WTC11 (cell line): ENCODE data around the gene CCDC8.

Experiments used
- ATF1 ChIP-seq: sonication (generic); formaldehyde crosslinking; IDR thresholded peaks from 2 replicates; pipeline ENCODE4 v1.8.1; 2023; ENCODE audit warnings: mild to moderate bottlenecking, moderate library complexity, missing genetic modification reagents
- GABPB1 ChIP-seq: sonication (generic); formaldehyde crosslinking; IDR thresholded peaks from 2 replicates; pipeline ENCODE4 v1.8.1; 2023; ENCODE audit warnings: mild to moderate bottlenecking, missing genetic modification reagents
- SMAD4 ChIP-seq: sonication (generic); formaldehyde crosslinking; IDR thresholded peaks from 2 replicates; pipeline ENCODE4 v1.8.0; 2022; ENCODE audit warnings: mild to moderate bottlenecking, missing genetic modification reagents
- TF ChIP-seq, protein P1 (sequence below): fragments of 200-600 bp; IDR thresholded peaks from 2 replicates; pipeline ENCODE4 v1.8.0; 2022; ENCODE audit warnings: antibody characterized with exemption
- TF ChIP-seq, protein P2 (sequence below): sonication (generic); formaldehyde crosslinking; IDR thresholded peaks from 2 replicates; pipeline ENCODE4 v1.8.0; 2022; ENCODE audit warnings: mild to moderate bottlenecking, missing genetic modification reagents
- TF ChIP-seq, protein P3 (sequence below): sonication (generic); formaldehyde crosslinking; conservative IDR thresholded peaks from 2 replicates; pipeline ENCODE4 v1.8.1; 2022; ENCODE audit warnings: mild to moderate bottlenecking, missing genetic modification reagents
- TF ChIP-seq, protein P4 (sequence below): fragments of 250-450 bp; sonication (Bioruptor Pico); IDR thresholded peaks from 2 replicates; pipeline ENCODE4 v2.1.2; 2022; ENCODE audit warnings: mild to moderate bottlenecking, moderate library complexity
- TF ChIP-seq, protein P5 (sequence below): sonication (generic); formaldehyde crosslinking; IDR thresholded peaks from 2 replicates; pipeline ENCODE4 v1.8.1; 2022; ENCODE audit warnings: missing genetic modification reagents, borderline replicate concordance

DNA sequence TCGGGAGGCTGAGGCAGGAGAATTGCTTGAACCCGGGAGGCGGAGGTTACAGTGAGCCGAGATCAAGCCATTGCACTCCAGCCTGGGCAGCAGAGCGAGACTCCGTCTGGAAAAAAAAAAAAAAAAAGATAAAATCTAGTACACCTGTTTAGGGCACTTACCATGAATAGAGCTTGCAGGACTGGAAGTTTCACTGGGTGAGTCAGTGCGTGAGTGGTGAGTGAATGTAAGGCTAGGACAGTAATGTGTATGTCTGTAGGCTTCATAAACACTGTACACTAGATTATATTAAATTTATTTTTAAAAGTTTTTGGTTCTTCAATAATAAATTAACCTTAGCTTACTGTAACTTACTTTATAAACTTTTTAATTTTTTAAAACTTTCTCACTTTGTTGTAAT lies 43.5 kb downstream of the CCDC8 start:
- TF ChIP-seq, protein P1, sequence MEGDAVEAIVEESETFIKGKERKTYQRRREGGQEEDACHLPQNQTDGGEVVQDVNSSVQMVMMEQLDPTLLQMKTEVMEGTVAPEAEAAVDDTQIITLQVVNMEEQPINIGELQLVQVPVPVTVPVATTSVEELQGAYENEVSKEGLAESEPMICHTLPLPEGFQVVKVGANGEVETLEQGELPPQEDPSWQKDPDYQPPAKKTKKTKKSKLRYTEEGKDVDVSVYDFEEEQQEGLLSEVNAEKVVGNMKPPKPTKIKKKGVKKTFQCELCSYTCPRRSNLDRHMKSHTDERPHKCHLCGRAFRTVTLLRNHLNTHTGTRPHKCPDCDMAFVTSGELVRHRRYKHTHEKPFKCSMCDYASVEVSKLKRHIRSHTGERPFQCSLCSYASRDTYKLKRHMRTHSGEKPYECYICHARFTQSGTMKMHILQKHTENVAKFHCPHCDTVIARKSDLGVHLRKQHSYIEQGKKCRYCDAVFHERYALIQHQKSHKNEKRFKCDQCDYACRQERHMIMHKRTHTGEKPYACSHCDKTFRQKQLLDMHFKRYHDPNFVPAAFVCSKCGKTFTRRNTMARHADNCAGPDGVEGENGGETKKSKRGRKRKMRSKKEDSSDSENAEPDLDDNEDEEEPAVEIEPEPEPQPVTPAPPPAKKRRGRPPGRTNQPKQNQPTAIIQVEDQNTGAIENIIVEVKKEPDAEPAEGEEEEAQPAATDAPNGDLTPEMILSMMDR = no peak
- TF ChIP-seq, protein P2, sequence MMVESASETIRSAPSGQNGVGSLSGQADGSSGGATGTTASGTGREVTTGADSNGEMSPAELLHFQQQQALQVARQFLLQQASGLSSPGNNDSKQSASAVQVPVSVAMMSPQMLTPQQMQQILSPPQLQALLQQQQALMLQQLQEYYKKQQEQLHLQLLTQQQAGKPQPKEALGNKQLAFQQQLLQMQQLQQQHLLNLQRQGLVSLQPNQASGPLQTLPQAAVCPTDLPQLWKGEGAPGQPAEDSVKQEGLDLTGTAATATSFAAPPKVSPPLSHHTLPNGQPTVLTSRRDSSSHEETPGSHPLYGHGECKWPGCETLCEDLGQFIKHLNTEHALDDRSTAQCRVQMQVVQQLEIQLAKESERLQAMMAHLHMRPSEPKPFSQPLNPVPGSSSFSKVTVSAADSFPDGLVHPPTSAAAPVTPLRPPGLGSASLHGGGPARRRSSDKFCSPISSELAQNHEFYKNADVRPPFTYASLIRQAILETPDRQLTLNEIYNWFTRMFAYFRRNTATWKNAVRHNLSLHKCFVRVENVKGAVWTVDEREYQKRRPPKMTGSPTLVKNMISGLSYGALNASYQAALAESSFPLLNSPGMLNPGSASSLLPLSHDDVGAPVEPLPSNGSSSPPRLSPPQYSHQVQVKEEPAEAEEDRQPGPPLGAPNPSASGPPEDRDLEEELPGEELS (CRISPR knock-in tag) = no peak
- TF ChIP-seq, protein P3, sequence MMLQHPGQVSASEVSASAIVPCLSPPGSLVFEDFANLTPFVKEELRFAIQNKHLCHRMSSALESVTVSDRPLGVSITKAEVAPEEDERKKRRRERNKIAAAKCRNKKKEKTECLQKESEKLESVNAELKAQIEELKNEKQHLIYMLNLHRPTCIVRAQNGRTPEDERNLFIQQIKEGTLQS (CRISPR knock-in tag) = no peak
- TF ChIP-seq ATF1 (CRISPR knock-in tag) = no peak
- no peak for TF ChIP-seq SMAD4
- TF ChIP-seq, protein P4, sequence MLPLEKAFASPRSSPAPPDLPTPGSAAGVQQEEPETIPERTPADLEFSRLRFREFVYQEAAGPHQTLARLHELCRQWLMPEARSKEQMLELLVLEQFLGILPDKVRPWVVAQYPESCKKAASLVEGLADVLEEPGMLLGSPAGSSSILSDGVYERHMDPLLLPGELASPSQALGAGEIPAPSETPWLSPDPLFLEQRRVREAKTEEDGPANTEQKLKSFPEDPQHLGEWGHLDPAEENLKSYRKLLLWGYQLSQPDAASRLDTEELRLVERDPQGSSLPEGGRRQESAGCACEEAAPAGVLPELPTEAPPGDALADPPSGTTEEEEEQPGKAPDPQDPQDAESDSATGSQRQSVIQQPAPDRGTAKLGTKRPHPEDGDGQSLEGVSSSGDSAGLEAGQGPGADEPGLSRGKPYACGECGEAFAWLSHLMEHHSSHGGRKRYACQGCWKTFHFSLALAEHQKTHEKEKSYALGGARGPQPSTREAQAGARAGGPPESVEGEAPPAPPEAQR (CRISPR knock-in tag) = no peak
- TF ChIP-seq, protein P5, sequence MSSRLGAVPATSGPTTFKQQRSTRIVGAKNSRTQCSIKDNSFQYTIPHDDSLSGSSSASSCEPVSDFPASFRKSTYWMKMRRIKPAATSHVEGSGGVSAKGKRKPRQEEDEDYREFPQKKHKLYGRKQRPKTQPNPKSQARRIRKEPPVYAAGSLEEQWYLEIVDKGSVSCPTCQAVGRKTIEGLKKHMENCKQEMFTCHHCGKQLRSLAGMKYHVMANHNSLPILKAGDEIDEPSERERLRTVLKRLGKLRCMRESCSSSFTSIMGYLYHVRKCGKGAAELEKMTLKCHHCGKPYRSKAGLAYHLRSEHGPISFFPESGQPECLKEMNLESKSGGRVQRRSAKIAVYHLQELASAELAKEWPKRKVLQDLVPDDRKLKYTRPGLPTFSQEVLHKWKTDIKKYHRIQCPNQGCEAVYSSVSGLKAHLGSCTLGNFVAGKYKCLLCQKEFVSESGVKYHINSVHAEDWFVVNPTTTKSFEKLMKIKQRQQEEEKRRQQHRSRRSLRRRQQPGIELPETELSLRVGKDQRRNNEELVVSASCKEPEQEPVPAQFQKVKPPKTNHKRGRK (CRISPR knock-in tag) = no peak
- no peak for TF ChIP-seq GABPB1 (CRISPR knock-in tag)
